Stomach (tissue), 4 donors: ENCODE measurements around the gene SYCN.

Source experiments
- CTCF ChIP-seq, 7 experiments: fragments of 450-650 bp in 4 of 7; fragments of 200-600 bp in 3 of 7; sonication (generic) in 3 of 7; IDR thresholded peaks; one replicate each; pipeline ENCODE4 v1.5.1; 2016 to 2019; ENCODE audit warnings: antibody characterized with exemption in 7 of 7, control low read depth in 2 of 7, mild to moderate bottlenecking in 1 of 7
- EP300 ChIP-seq: sonication (generic); formaldehyde crosslinking; IDR thresholded peaks from one replicate; pipeline ENCODE4 v1.6.1; 2017; ENCODE audit warnings: antibody characterized with exemption
- POLR2A ChIP-seq, 4 donors: fragments of 450-650 bp; IDR thresholded peaks; one replicate each; pipeline ENCODE4 v1.6.1; 2016; ENCODE audit warnings: antibody characterized with exemption in 4 of 4, control low read depth in 2 of 4, mild to moderate bottlenecking in 1 of 4, moderate library complexity in 1 of 4
- POLR2AphosphoS5 ChIP-seq, 3 donors: sonication (generic); formaldehyde crosslinking; IDR thresholded peaks; one replicate each; pipeline ENCODE4 v1.6.1; 2016; ENCODE audit warnings: antibody characterized with exemption in 3 of 3

DNA sequence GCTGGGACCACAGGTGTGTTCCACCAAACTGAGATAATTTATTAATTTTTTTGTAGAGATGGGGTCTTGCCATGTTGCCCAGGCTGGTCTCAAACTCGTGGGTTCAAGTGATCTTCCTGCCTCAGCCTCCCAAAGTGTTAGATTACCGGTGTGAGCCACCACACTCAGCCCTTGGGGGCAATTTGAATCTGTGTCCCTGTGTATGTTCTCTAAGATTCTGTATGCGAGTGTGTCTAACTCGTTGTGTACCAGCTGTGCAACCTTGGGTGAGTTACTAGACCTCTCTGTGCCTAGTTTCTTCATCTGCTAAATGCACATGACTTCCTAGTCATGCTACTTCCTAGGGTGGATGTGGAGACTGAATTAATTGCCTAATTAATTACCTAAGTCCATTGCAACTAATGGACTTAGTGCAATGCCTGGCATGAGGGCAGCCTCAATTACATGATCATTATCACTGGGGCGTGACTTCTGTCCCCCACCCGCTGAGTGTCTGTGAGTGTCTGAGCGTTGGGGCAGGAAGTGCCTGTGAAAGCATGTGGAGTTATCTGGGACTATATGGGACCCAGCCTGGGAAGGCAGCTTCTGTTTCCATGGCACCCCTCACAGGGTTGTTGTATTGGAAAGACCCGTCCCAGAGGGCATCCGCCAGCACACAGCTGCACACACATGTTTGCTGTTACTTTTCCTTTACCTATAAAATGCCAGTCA, 9.1 kb downstream of the SYCN start:
- TF ChIP-seq CTCF (IDR thresholded peaks at IDR 0.05) (no peak), POLR2A (IDR thresholded peaks at IDR 0.05) (no peak), POLR2AphosphoS5 (IDR thresholded peaks at IDR 0.05) (no peak), EP300 (no peak)
